GM12878 (cell line): ENCODE measurements around the gene HEATR1. TPM values are rescaled to one million over a fixed set of nuclear protein-coding genes. Genes with fewer than 3 reads are reported as not detected.

ENCODE experiments used
- ATAC-seq: fragments of 200-7000 bp; cut with Tn5 transposase; 3 replicates; pipeline ENCODE4 v1.9.1; 2020; ENCODE audit warnings: mild to moderate bottlenecking, moderate library complexity
- BruUV-seq: library from RNA; stranded (reverse); fragments of 400-500 nt; replicated peaks from 2 replicates; lab custom pipeline; 2021; lab: Mats Ljungman, UMichigan
- CTCF ChIA-PET: fragments of 300-600 bp; sonication (Branson Sonifier 250); formaldehyde crosslinking; extraction: SDS; loops from one replicate; lab custom pipeline; 2021; ENCODE audit warnings: inconsistent platforms; lab: Yijun Ruan, JAX
- POLR2A ChIA-PET: fragments of 350-600 bp; formaldehyde crosslinking; extraction: SDS; loops from one replicate; lab custom pipeline; 2021; ENCODE audit warnings: inconsistent platforms; lab: Charles Lee
- RAD21 ChIA-PET: fragments of 300-600 bp; sonication (Branson Sonifier 250); formaldehyde crosslinking; loops from one replicate; lab custom pipeline; 2023; ENCODE audit warnings: antibody characterized with exemption; ENCODE audit not compliant: unreplicated experiment; lab: Charles Lee
- SMC1A ChIA-PET: fragments of 300-600 bp; sonication (Branson Sonifier 250); formaldehyde crosslinking; loops from one replicate; lab custom pipeline; 2023; ENCODE audit not compliant: unreplicated experiment, uncharacterized antibody; lab: Charles Lee
- DNase-seq: peaks from one replicate; pipeline ENCODE4 v3.0.0-alpha.2; 2011; ENCODE audit warnings: low read depth, low spot score
- FAIRE-seq: peaks from 3 replicates; lab custom pipeline; 2011; peaks lifted over from hg19 to GRCh38; lab: Jason Lieb, UNC
- H2AFZ ChIP-seq: 2 replicates; pipeline ENCODE4 v1.6.0; 2011; ENCODE audit warnings: low read depth, low read length, control low read depth; ENCODE audit not compliant: control insufficient read depth
- H3K27ac ChIP-seq: 2 replicates; pipeline ENCODE4 v1.5.1; 2011; ENCODE audit warnings: control low read depth; ENCODE audit not compliant: control insufficient read depth, insufficient read depth
- H3K27me3 ChIP-seq, 2 experiments: replicated peaks in 1 of 2; 2 replicates each; pipeline versions ENCODE4 v1.6.0 to v1.6.1; 2011; ENCODE audit warnings: low read length in 1 of 2; ENCODE audit not compliant: control insufficient read depth in 2 of 2, insufficient read depth in 2 of 2
- H3K36me3 ChIP-seq, 2 experiments: 2 replicates each; pipeline ENCODE4 v1.5.1; 2011; ENCODE audit warnings: low read length in 1 of 2; ENCODE audit not compliant: control insufficient read depth in 2 of 2, insufficient read depth in 2 of 2
- H3K4me1 ChIP-seq: 2 replicates; pipeline ENCODE4 v1.6.1; 2011; ENCODE audit warnings: mild to moderate bottlenecking, low read length, moderate library complexity, mixed read lengths; ENCODE audit not compliant: control insufficient read depth, insufficient read depth
- H3K4me2 ChIP-seq: 2 replicates; pipeline ENCODE4 v1.6.0; 2011; ENCODE audit warnings: control low read depth; ENCODE audit not compliant: control insufficient read depth, insufficient read depth
- H3K4me3 ChIP-seq: fragments of 200-600 bp; sonication (generic); 2 replicates; pipeline ENCODE4 v1.5.1; 2016
- H3K79me2 ChIP-seq: 2 replicates; pipeline ENCODE4 v1.6.0; 2011; ENCODE audit warnings: low read length; ENCODE audit not compliant: control insufficient read depth, insufficient read depth
- H3K9ac ChIP-seq: 2 replicates; pipeline ENCODE4 v1.8.0; 2011; ENCODE audit warnings: low read length, control low read depth, mixed read lengths; ENCODE audit not compliant: control insufficient read depth, insufficient read depth
- H3K9me3 ChIP-seq: replicated peaks from 3 replicates; pipeline ENCODE4 v1.5.1; 2011; ENCODE audit warnings: mild to moderate bottlenecking, low read length; ENCODE audit not compliant: control insufficient read depth, insufficient read depth
- H4K20me1 ChIP-seq: 2 replicates; pipeline ENCODE4 v1.6.0; 2011; ENCODE audit not compliant: control insufficient read depth, insufficient read depth
- ATF2 ChIP-seq: IDR thresholded peaks from 2 replicates; pipeline ENCODE4 v1.6.1; 2012; ENCODE audit warnings: low read length, inconsistent platforms
- HDAC2 ChIP-seq: fragments of 200-600 bp; sonication (generic); IDR thresholded peaks from 2 replicates; pipeline ENCODE4 v1.6.1; 2017
- SMAD5 ChIP-seq: IDR thresholded peaks from 2 replicates; pipeline ENCODE4 v1.6.1; 2016; ENCODE audit warnings: antibody characterized with exemption, low read depth
- ZBTB11 ChIP-seq: fragments of 450-650 bp; formaldehyde crosslinking; IDR thresholded peaks from 2 replicates; pipeline ENCODE4 v1.5.0; 2022; ENCODE audit warnings: mild to moderate bottlenecking, missing genetic modification characterization
- ZNF384 ChIP-seq: IDR thresholded peaks from 2 replicates; pipeline ENCODE4 v1.6.1; 2012; ENCODE audit warnings: low read depth, mild to moderate bottlenecking, low read length, improper control_type of control experiment, borderline replicate concordance
- WGBS: methylation state at CpG from one replicate; pipeline ENCODE4 v1.1.6; 2016; ENCODE audit warnings: low lambda C conversion rate; ENCODE audit not compliant: insufficient replicate concordance, insufficient coverage; ENCODE audit errors: missing lambda C conversion rate; 5-methylcytosine and 5-hydroxymethylcytosine counted together
- in situ Hi-C: fragments of 300-500 bp; cut with MboI; formaldehyde crosslinking; loops from 9 replicates; pipeline ENCODE4 v1.14.3; 2018; ENCODE audit warnings: mixed read lengths
- intact Hi-C: fragments of 100-400 bp; cut with micrococcal nuclease; formaldehyde crosslinking; loops from one replicate; pipeline ENCODE4 v1.14.2; 2022; ENCODE audit not compliant: unreplicated experiment
- polyA plus RNA-seq, 11 experiments: library from polyadenylated mRNA; depleted of rRNA in 4 of 11; unstranded in 6 of 11; stranded (reverse) in 5 of 11; fragments of >200 nt; fragmentation: Nextera tagmentation in 4 of 11; fragmentation: Illumina TruSeq in 1 of 11; extraction: Ambion mirVana in 4 of 11; extraction: Trizol in 1 of 11; gene quantifications; 1 replicate in 1 of 11; 2 replicates in 10 of 11; pipeline versions ENCODE4 v1.2.1 to v1.2.3, GENCODE V29; 2011 to 2016; ENCODE audit warnings: inconsistent platforms in 2 of 11, missing spikeins in 2 of 11, low read depth in 1 of 11
- total RNA-seq, 4 experiments: library from RNA; depleted of rRNA in 3 of 4; stranded (reverse); fragments of >200 nt in 3 of 4; fragmentation: Illumina TruSeq in 1 of 4; extraction: Trizol in 1 of 4; gene quantifications; 2 replicates each; pipeline versions ENCODE4 v1.2.1 to v1.2.3, GENCODE V29; 2013 to 2021

Gene HEATR1
- total and polyA plus RNA-seq, 10 of the 15 experiments (the other 5 are each of a cell fraction or from before 2014, with no cell fraction given): 8.6 to 72.3 (median 41.9) TPM

GRCh38 chr1:236590553-236591150 lies 13.7 kb downstream of the HEATR1 start:
- no peak overlapping the region for H2AFZ ChIP-seq
- no peaks in the 10 kb centered on the region for H3K27me3 ChIP-seq
- no peak overlapping the region for H3K4me2 ChIP-seq
- no peak for ATAC-seq
- H3K79me2 ChIP-seq: no peaks in the 10 kb centered on the region; the same call in 1 of the 2 replicates
- no peak overlapping the region for H3K27ac ChIP-seq
- no peak overlapping the region for H3K4me3 ChIP-seq
- RAD21 ChIA-PET: no interaction called here
- no peaks in the 10 kb centered on the region for H4K20me1 ChIP-seq
- no peaks in the 10 kb centered on the region for H3K4me1 ChIP-seq
- intact Hi-C loops (no loop called here), in situ Hi-C loops (no loop called here)
- H3K9me3 ChIP-seq: no peaks in the 10 kb centered on the region
- BruUV-seq: no TSS peak
- POLR2A ChIA-PET: no interaction called here
- no peak for FAIRE-seq
- no peak overlapping the region for H3K9ac ChIP-seq
- SMC1A ChIA-PET: interaction anchor here (1.0 kb wide), 1 partner anchor 14 kb away, joined by 3 read pairs; no protein-coding TSS in a partner anchor
- 97% methylated on average over 2 of the region's 2 CpGs for WGBS
- TF ChIP-seq ZBTB11 (no peak), ATF2 (no peak), ZNF384 (no peak), HDAC2 (no peak), SMAD5 (no peak)
- CTCF ChIA-PET: no interaction called here
- peaks cover 3 to 22% of the 10 kb centered on the region in 2 experiments for H3K36me3 ChIP-seq
- no peak for DNase-seq
